K562 (cell line): ENCODE data around the gene FOXM1. TPM values are rescaled to one million over a fixed set of nuclear protein-coding genes. Genes with fewer than 3 reads are reported as not detected.

ENCODE experiments used
- ATAC-seq: fragments of 200-7000 bp; cut with Tn5 transposase; 3 replicates; pipeline ENCODE4 v1.9.1; 2020; ENCODE audit warnings: moderate library complexity
- BruUV-seq: library from RNA; stranded (reverse); fragments of 400-500 nt; replicated peaks from 2 replicates; lab custom pipeline; 2021; lab: Mats Ljungman, UMichigan
- CTCF ChIA-PET: fragments of 300-600 bp; formaldehyde crosslinking; extraction: SDS; loops from one replicate; lab custom pipeline; 2021; ENCODE audit warnings: low intra/inter-chr PET ratio; lab: Yijun Ruan, JAX
- POLR2A ChIA-PET: fragments of 300-600, 350-650 bp; sonication (Branson Sonifier 250); formaldehyde crosslinking; extraction: SDS; loops from one replicate; lab custom pipeline; 2021; ENCODE audit warnings: antibody characterized with exemption, inconsistent platforms; lab: Yijun Ruan, JAX
- DNase-seq, 4 experiments: peaks; one replicate each; pipeline versions ENCODE4 v3.0.0 to v3.0.0-alpha.2; 2011 to 2018; ENCODE audit warnings: low spot score in 3 of 4, mixed read lengths in 3 of 4; ENCODE audit errors: extremely low read depth in 1 of 4
- FAIRE-seq: peaks from 2 replicates; lab custom pipeline; 2011; peaks lifted over from hg19 to GRCh38; lab: Jason Lieb, UNC
- H2AFZ ChIP-seq: 2 replicates; pipeline ENCODE4 v1.6.0; 2011; ENCODE audit warnings: low read depth, low read length, control low read depth, inconsistent platforms
- H3K27ac ChIP-seq: fragments of 200-600 bp; 3 replicates; pipeline ENCODE4 v1.8.0; 2011; ENCODE audit warnings: low read depth, mild to moderate bottlenecking, control low read depth, inconsistent platforms, low read length, moderate library complexity, mixed read lengths; ENCODE audit errors: extremely low read depth
- H3K27me3 ChIP-seq, 2 experiments: fragments of 300-600 bp in 1 of 2; 2 replicates in 1 of 2; 3 replicates in 1 of 2; pipeline versions ENCODE4 v1.6.0 to v1.8.0; 2011; ENCODE audit warnings: inconsistent platforms in 2 of 2, low read length in 2 of 2, mild to moderate bottlenecking in 1 of 2, mixed read lengths in 1 of 2, moderate library complexity in 1 of 2; ENCODE audit not compliant: control insufficient read depth in 2 of 2, insufficient read depth in 2 of 2
- H3K36me3 ChIP-seq: fragments of 300-600 bp; 3 replicates; pipeline ENCODE4 v1.8.0; 2011; ENCODE audit warnings: mild to moderate bottlenecking, low read length, inconsistent platforms; ENCODE audit not compliant: control insufficient read depth, insufficient read depth
- H3K4me1 ChIP-seq, 2 experiments: fragments of 200-600 bp in 1 of 2; replicated peaks in 1 of 2; 2 replicates in 1 of 2; 3 replicates in 1 of 2; pipeline versions ENCODE4 v1.5.1 to v1.8.0; 2011; ENCODE audit warnings: inconsistent platforms in 2 of 2, low read length in 2 of 2, mild to moderate bottlenecking in 1 of 2, mixed read lengths in 1 of 2, moderate library complexity in 1 of 2; ENCODE audit not compliant: control insufficient read depth in 2 of 2, insufficient read depth in 2 of 2
- H3K4me2 ChIP-seq: 2 replicates; pipeline ENCODE4 v1.6.1; 2011; ENCODE audit warnings: low read length, control low read depth, inconsistent platforms, mixed read lengths; ENCODE audit not compliant: insufficient read depth
- H3K4me3 ChIP-seq: fragments of 200-600 bp; sonication (generic), shearing (Covaris generic); 2 replicates; pipeline ENCODE4 v1.5.1; 2016; ENCODE audit warnings: control low read depth, inconsistent platforms
- H3K79me2 ChIP-seq: fragments of 200-600 bp; 3 replicates; pipeline ENCODE4 v1.8.0; 2011; ENCODE audit warnings: low read length, inconsistent platforms; ENCODE audit not compliant: control insufficient read depth, insufficient read depth
- H3K9ac ChIP-seq, 2 experiments: 2 replicates each; pipeline versions ENCODE4 v1.6.0 to v1.6.1; 2011; ENCODE audit warnings: low read depth in 2 of 2, low read length in 2 of 2, control low read depth in 1 of 2, inconsistent platforms in 1 of 2, mild to moderate bottlenecking in 1 of 2, mixed read lengths in 1 of 2; ENCODE audit not compliant: insufficient read depth in 1 of 2
- H3K9me1 ChIP-seq: one replicate; pipeline ENCODE4 v1.6.0; 2011; ENCODE audit warnings: inconsistent platforms, mild to moderate bottlenecking, low read length, moderate library complexity; ENCODE audit not compliant: control insufficient read depth, insufficient read depth
- H3K9me3 ChIP-seq: replicated peaks from 2 replicates; pipeline ENCODE4 v1.5.1; 2011; ENCODE audit warnings: low read depth, low read length, inconsistent platforms; ENCODE audit not compliant: control insufficient read depth, insufficient read depth
- H4K20me1 ChIP-seq: replicated peaks from 2 replicates; pipeline ENCODE4 v1.6.1; 2011; ENCODE audit warnings: low read length, inconsistent platforms, mixed read lengths; ENCODE audit not compliant: control insufficient read depth, insufficient read depth
- ATF4 ChIP-seq: fragments of 450-650 bp; formaldehyde crosslinking; IDR thresholded peaks from 2 replicates; pipeline ENCODE4 v1.4.0; 2022; ENCODE audit warnings: mild to moderate bottlenecking, moderate library complexity
- ATF6 ChIP-seq: sonication (generic); formaldehyde crosslinking; IDR thresholded peaks from 2 replicates; pipeline ENCODE4 v1.4.0; 2020; ENCODE audit warnings: mild to moderate bottlenecking, missing genetic modification reagents
- CXXC5 ChIP-seq: fragments of 250-450 bp; sonication (Bioruptor Pico); IDR thresholded peaks from 2 replicates; pipeline ENCODE4 v1.8.0; 2022; ENCODE audit warnings: inconsistent platforms, mild to moderate bottlenecking, moderate library complexity
- ETV5 ChIP-seq: sonication (generic); formaldehyde crosslinking; IDR thresholded peaks from 2 replicates; pipeline ENCODE4 v1.4.0; 2020; ENCODE audit warnings: low read depth, mild to moderate bottlenecking, missing genetic modification reagents
- GABPB2 ChIP-seq: fragments of 250-450 bp; sonication (Bioruptor Pico); conservative IDR thresholded peaks from 2 replicates; pipeline ENCODE4 v1.5.1; 2021; ENCODE audit warnings: mild to moderate bottlenecking
- GATAD2A ChIP-seq: fragments of 450-650 bp; IDR thresholded peaks from 2 replicates; pipeline ENCODE4 v1.6.1; 2017
- LEF1 ChIP-seq: fragments of 450-650 bp; IDR thresholded peaks from 2 replicates; pipeline ENCODE4 v1.6.1; 2016; ENCODE audit warnings: mild to moderate bottlenecking
- PCBP2 ChIP-seq: fragments of 200-400 bp; formaldehyde crosslinking; IDR thresholded peaks from 2 replicates; pipeline ENCODE4 v1.6.1; 2018; ENCODE audit warnings: low read length, low read depth, mild to moderate bottlenecking, moderate library complexity; ENCODE audit not compliant: poor library complexity, severe bottlenecking
- SAFB2 ChIP-seq: fragments of 200-400 bp; formaldehyde crosslinking; IDR thresholded peaks from 2 replicates; pipeline ENCODE4 v1.6.1; 2018; ENCODE audit warnings: borderline replicate concordance, low read length, low read depth, moderate library complexity; ENCODE audit not compliant: severe bottlenecking
- SIX5 ChIP-seq, 2 experiments: IDR thresholded peaks; 2 replicates each; pipeline ENCODE4 v1.6.1; 2011; ENCODE audit warnings: low read length in 2 of 2, borderline replicate concordance in 1 of 2, low read depth in 1 of 2, mild to moderate bottlenecking in 1 of 2, moderate library complexity in 1 of 2; ENCODE audit not compliant: insufficient read depth in 1 of 2
- SMC3 ChIP-seq: conservative IDR thresholded peaks from 2 replicates; pipeline ENCODE4 v1.6.1; 2011; ENCODE audit warnings: low read depth, low read length, improper control_type of control experiment; ENCODE audit not compliant: insufficient read depth
- SNRNP70 ChIP-seq: fragments of 200-400 bp; formaldehyde crosslinking; optimal IDR thresholded peaks from 2 replicates; pipeline ENCODE3; 2017; ENCODE audit warnings: low read depth, low read length
- TCF7 ChIP-seq: sonication (generic); IDR thresholded peaks from 2 replicates; pipeline ENCODE4 v1.6.1; 2016; ENCODE audit warnings: antibody characterized with exemption, borderline replicate concordance
- TFAP4 ChIP-seq: sonication (generic); formaldehyde crosslinking; IDR thresholded peaks from 2 replicates; pipeline ENCODE4 v1.8.0; 2022; ENCODE audit warnings: missing genetic modification reagents, mild to moderate bottlenecking, moderate library complexity, borderline replicate concordance
- ZC3H4 ChIP-seq: sonication (generic); formaldehyde crosslinking; IDR thresholded peaks from 2 replicates; pipeline ENCODE4 v1.9.0; 2021; ENCODE audit warnings: missing genetic modification reagents, borderline replicate concordance
- ZKSCAN8 ChIP-seq: fragments of 200-800 bp; sonication (Bioruptor generic); IDR thresholded peaks from 2 replicates; pipeline ENCODE4 v1.6.1; 2016; ENCODE audit warnings: missing genetic modification characterization, missing compliant biosample characterization
- ZNF384 ChIP-seq: IDR thresholded peaks from 2 replicates; pipeline ENCODE4 v1.6.1; 2012; ENCODE audit warnings: low read depth, low read length, improper control_type of control experiment
- ZNF778 ChIP-seq: fragments of 450-650 bp; formaldehyde crosslinking; IDR thresholded peaks from 2 replicates; pipeline ENCODE4 v1.4.0; 2020; ENCODE audit warnings: mild to moderate bottlenecking, moderate library complexity
- WGBS: fragments of 100-300 bp; shearing (Covaris generic); methylation state at CpG from one replicate; pipeline ENCODE4 v1.1.6; 2016; ENCODE audit warnings: low coverage, mixed read lengths; ENCODE audit not compliant: insufficient coverage; ENCODE audit errors: missing lambda C conversion rate; 5-methylcytosine and 5-hydroxymethylcytosine counted together
- in situ Hi-C: fragments of 300-500 bp; cut with MboI; formaldehyde crosslinking; loops from 4 replicates; pipeline ENCODE4 v1.15.0; 2018; ENCODE audit warnings: inconsistent platforms, mixed read lengths
- intact Hi-C: fragments of 100-400 bp; cut with micrococcal nuclease; formaldehyde crosslinking; loops from 2 replicates; pipeline ENCODE4 v1.14.2; 2022
- polyA plus RNA-seq, 8 experiments: library from polyadenylated mRNA; depleted of rRNA in 4 of 8; stranded (reverse) in 5 of 8; unstranded in 3 of 8; fragments of >200 nt; fragmentation: Nextera tagmentation in 2 of 8; fragmentation: Illumina TruSeq in 1 of 8; extraction: Ambion mirVana in 2 of 8; extraction: Trizol in 1 of 8; gene quantifications; 2 replicates each; pipeline versions ENCODE4 v1.2.1 to v1.2.3, GENCODE V29; 2011 to 2014; ENCODE audit warnings: inconsistent platforms in 1 of 8, missing spikeins in 1 of 8
- total RNA-seq, 7 experiments: library from RNA; depleted of rRNA in 6 of 7; stranded (reverse); fragments of >200 nt in 6 of 7; fragmentation: Illumina TruSeq in 2 of 7; extraction: Trizol in 2 of 7; gene quantifications; 2 replicates each; pipeline versions ENCODE4 v1.2.1 to v1.2.3, GENCODE V29; 2011 to 2021; ENCODE audit warnings: low replicate concordance in 1 of 7

The FOXM1 gene
- total and polyA plus RNA-seq, 9 of the 15 experiments (the other 6 are each of a cell fraction or from before 2014, with no cell fraction given): 8.9 to 46.9 (median 17.2) TPM

GRCh38 chr12:2864198-2864597 lies 12.8 kb downstream of the FOXM1 start:
- Histone ChIP-seq H3K79me2 (no peaks in the 10 kb centered on the region), H3K9ac (no peak overlapping the region), H3K9me1 (no peaks in the 10 kb centered on the region), H3K4me3 (no peak overlapping the region), H2AFZ (no peak overlapping the region), H3K27ac (no peak overlapping the region), H4K20me1 (no peaks in the 10 kb centered on the region; the same call in 1 of the 2 replicates), H3K9me3 (no peaks in the 10 kb centered on the region), H3K4me2 (no peak overlapping the region), H3K4me1 (no peaks in the 10 kb centered on the region), H3K27me3 (no peaks in the 10 kb centered on the region), H3K36me3 (peaks cover 74% of the 10 kb centered on the region; the same call in 2 of the 3 replicates)
- in situ Hi-C loops (no loop called here), intact Hi-C loops (no loop called here)
- no TSS peak for BruUV-seq
- TF ChIP-seq ZNF778 (CRISPR knock-in tag) (no peak), GABPB2 (CRISPR knock-in tag) (no peak), GATAD2A (no peak), PCBP2 (no peak), SNRNP70 (no peak), SMC3 (no peak), LEF1 (no peak), TFAP4 (no peak), SIX5 (IDR thresholded peaks at IDR 0.05; ENCODE audit: borderline replicate concordance in 1 of 2, insufficient read depth in 1 of 2, low read depth in 1 of 2, low read length in 2 of 2) (no peak), TCF7 (no peak), ATF6 (CRISPR knock-in tag) (no peak), ZNF384 (no peak), ETV5 (CRISPR knock-in tag) (no peak), ZKSCAN8 (CRISPR knock-in tag) (no peak), SAFB2 (no peak), ZC3H4 (CRISPR knock-in tag) (no peak), CXXC5 (CRISPR knock-in tag) (no peak), ATF4 (CRISPR knock-in tag) (no peak)
- ATAC-seq (no peak), DNase-seq (no peak), FAIRE-seq (no peak)
- ChIA-PET POLR2A (interaction anchor here (0.5 to 1.2 kb wide), 3 partner anchors 11 to 170 kb away, joined by 3 to 6 read pairs (median 6); partner anchors contain the start of genes FOXM1 and RHNO1), CTCF (no interaction called here)
- WGBS: 97% methylated on average over 9 of the region's 9 CpGs
